IPS DF 6.9 (cell line): Measurements from ENCODE around the gene FUT6.

Source experiments
- DNase-seq: peaks from one replicate; pipeline ENCODE4 v3.0.0-alpha.2; 2013; ENCODE audit warnings: low read depth, low spot score
- H3K27ac ChIP-seq: one replicate; pipeline ENCODE4 v1.5.1; 2013; ENCODE audit warnings: low read length, control low read depth
- H3K27me3 ChIP-seq: 2 replicates; pipeline ENCODE4 v1.6.1; 2013; ENCODE audit warnings: mild to moderate bottlenecking, low read length; ENCODE audit not compliant: control insufficient read depth, insufficient read depth
- H3K36me3 ChIP-seq: 2 replicates; pipeline ENCODE4 v1.6.1; 2013; ENCODE audit warnings: low read length; ENCODE audit not compliant: control insufficient read depth, insufficient read depth
- H3K4me1 ChIP-seq: 2 replicates; pipeline ENCODE4 v1.6.1; 2013; ENCODE audit warnings: low read length; ENCODE audit not compliant: control insufficient read depth, insufficient read depth
- H3K4me3 ChIP-seq: 2 replicates; pipeline ENCODE4 v1.5.1; 2013; ENCODE audit warnings: mild to moderate bottlenecking, low read length
- H3K9me3 ChIP-seq: 2 replicates; pipeline ENCODE4 v1.6.1; 2013; ENCODE audit warnings: low read length, inconsistent platforms; ENCODE audit not compliant: control insufficient read depth, insufficient read depth
- WGBS: extraction: QIAGEN DNeasy Blood & Tissue Kit; methylation state at CpG from one replicate; pipeline ENCODE4 v1.1.7; 2013; ENCODE audit warnings: mixed read lengths, missing lambda C conversion rate; ENCODE audit not compliant: insufficient read length, insufficient coverage; 5-methylcytosine and 5-hydroxymethylcytosine counted together

The FUT6 gene

DNA sequence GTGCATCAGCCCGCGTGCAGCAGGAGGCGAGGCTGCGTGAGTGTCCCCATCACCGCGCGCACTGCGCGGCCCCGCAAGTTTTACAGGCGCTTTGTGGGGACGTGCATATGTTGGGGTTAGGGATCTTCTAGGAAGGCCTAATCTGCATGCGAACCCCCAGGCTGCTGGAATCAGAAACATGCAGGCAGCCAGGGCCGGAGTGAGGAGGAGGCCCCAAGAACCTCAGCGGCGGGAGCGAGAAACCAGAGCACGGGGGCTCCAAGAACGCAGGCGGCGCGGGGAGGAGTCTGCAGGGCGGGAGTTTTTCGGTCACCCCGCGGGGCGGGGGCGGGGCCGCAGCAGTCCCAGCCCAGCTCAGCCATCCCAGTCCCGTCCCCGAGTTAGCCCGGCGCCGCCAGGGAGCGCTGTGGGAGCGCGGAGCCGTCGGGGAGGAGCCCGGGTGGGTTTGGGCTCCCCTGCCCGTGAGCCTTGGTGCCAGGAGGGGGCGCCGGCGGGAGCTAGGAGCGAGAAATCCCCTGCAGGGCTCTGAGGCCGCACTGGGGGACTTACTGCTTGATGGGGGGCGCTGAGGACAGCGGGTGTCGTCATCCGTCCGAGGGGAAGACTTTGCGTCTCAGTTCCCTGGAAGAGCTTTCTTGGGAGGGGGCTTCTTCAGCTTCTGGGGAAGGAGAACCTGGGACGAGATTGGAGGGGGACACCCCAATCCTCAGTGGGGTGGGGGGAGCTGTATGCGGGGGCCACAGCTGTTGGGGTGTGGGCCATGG, 35.6 kb downstream of the FUT6 start:
- peaks cover 2% of the 10 kb centered on the region for H3K4me1 ChIP-seq
- peak; percentile 92 for DNase-seq
- WGBS: no CpG with 5 or more reads among the region's 54 CpGs

GRCh38 chr19:5803441-5803751, 36.1 kb downstream of the FUT6 start:
- Histone ChIP-seq H3K36me3 (no peaks in the 10 kb centered on the region), H3K4me1 (peaks cover 2% of the 10 kb centered on the region), H3K27ac (no peak overlapping the region), H3K9me3 (no peaks in the 10 kb centered on the region), H3K4me3 (peak overlapping the region; percentile 19; the same call in 1 of the 2 replicates), H3K27me3 (peaks cover 1% of the 10 kb centered on the region; the same call in 1 of the 2 replicates)
- WGBS: no CpG with 5 or more reads among the region's 8 CpGs
- no peak for DNase-seq

More for the DNA sequence above, 35.6 kb downstream of the FUT6 start:
- H3K27me3 ChIP-seq: peaks cover 1% of the 10 kb centered on the region; the same call in 1 of the 2 replicates
- peak overlapping the region; percentile 19; the same call in 1 of the 2 replicates for H3K4me3 ChIP-seq
- no peaks in the 10 kb centered on the region for H3K9me3 ChIP-seq
- H3K27ac ChIP-seq: no peak overlapping the region
- no peaks in the 10 kb centered on the region for H3K36me3 ChIP-seq

DNA sequence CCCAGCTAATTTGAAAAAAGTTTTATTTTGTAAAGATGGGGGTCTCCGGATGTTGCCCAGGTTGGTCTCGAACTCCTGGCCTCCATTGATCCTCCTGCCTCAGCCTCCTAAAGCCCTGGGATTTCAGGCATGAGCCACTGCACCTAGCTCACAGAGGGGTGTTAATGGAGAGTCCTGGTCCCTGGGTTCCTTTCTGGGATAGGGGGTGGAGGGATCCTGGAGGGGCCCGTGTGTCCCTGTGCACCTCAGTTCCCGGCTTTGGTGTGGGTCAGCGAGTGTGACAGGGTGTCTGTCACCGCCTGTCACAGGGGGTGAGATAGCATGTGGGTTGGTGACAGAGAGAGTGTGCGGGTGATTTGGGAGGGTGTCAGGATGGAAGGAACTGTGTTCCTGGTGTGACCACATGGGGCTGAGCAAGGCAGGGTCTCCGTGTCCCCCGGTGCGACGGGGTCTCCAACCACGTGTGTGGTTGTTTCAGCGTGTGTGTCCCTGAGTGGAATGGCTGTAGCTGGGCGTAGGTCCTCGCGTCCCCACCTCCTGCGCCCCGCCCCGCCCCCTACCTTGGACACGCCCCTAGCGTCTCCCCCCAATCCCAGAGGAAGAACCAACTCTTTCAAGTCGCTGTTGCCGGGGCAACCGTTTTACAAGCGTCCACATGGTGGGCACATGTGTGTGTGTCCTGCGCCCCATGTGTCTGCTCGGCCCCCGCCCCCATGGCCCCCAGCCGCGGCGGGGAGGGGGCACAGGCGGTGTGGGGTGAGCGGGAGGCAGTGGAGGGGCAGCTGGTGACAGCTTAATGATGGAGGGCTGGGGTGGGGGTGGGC, 37.5 kb downstream of the FUT6 start:
- H3K27ac ChIP-seq: no peak overlapping the region
- H3K36me3 ChIP-seq: no peaks in the 10 kb centered on the region
- DNase-seq: no peak
- no CpG with 5 or more reads among the region's 33 CpGs for WGBS
- H3K9me3 ChIP-seq: no peaks in the 10 kb centered on the region
- peaks cover 2% of the 10 kb centered on the region for H3K4me1 ChIP-seq
- no peak overlapping the region for H3K4me3 ChIP-seq
- H3K27me3 ChIP-seq: peaks cover 1% of the 10 kb centered on the region; the same call in 1 of the 2 replicates

- DNase-seq: no peak
- peaks cover 2% of the 10 kb centered on the region for H3K4me1 ChIP-seq
- H3K27ac ChIP-seq: no peak overlapping the region
- no peaks in the 10 kb centered on the region for H3K9me3 ChIP-seq
- WGBS: no CpG with 5 or more reads among the region's 17 CpGs
- H3K27me3 ChIP-seq: peaks cover 1% of the 10 kb centered on the region; the same call in 1 of the 2 replicates
- H3K4me3 ChIP-seq: no peak overlapping the region
- H3K36me3 ChIP-seq: no peaks in the 10 kb centered on the region
Observed at GRCh38 chr19:5800361-5801270, 38.9 kb downstream of the FUT6 start.

DNA sequence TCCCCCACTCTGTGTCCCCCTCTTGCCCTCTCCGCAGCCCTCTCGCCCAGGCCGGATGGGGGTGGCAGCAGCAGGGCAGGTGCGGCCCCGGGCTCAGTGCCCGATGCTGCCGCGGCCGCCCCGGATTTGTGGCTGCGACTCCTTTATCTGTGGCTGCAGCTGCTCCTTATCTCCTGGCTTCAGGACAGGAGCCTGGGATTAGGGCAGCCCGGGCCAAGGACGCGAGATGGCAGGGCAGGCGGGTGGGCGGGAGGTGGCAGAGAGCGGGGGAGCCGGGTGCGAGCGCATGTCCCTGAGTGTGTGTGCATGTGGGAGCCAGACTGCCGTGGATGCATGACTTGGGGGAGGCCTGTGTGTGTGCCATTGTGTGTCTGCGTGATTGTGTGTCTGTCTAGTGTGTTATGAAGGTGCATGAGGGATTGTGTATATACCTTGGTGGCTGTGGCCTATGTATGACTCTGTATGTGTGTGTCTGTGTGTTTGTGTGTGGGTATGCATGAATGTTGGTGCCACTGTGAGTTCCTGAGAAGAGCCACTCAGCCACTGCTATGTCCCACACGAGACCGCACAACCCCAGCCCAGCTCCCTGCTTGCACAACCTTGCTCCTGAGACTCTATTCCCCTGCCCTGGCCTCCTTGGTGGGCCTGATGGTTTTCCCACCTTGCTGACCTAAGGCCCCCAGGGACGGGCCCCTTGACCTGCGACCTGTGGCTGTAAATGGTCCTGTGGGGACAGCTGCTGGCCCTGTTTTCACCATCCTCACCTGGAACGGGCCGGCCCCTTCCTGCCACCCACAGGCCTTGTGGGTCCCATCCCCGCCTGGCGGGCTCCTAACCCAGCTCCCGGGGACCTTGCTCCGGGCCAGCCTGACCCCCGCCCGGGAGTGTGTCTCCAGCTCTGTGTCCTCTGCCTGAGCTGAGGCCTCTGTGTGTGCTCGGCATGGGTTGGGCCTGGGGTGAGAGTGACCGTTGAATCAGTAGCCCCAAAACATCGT, 40.0 kb downstream of the FUT6 start:
- Histone ChIP-seq H3K36me3 (no peaks in the 10 kb centered on the region), H3K4me1 (peaks cover 2% of the 10 kb centered on the region), H3K27me3 (peaks cover 1% of the 10 kb centered on the region; the same call in 1 of the 2 replicates), H3K4me3 (no peak overlapping the region), H3K9me3 (no peaks in the 10 kb centered on the region), H3K27ac (no peak overlapping the region)
- DNase-seq: no peak
- WGBS: no CpG with 5 or more reads among the region's 37 CpGs

DNA sequence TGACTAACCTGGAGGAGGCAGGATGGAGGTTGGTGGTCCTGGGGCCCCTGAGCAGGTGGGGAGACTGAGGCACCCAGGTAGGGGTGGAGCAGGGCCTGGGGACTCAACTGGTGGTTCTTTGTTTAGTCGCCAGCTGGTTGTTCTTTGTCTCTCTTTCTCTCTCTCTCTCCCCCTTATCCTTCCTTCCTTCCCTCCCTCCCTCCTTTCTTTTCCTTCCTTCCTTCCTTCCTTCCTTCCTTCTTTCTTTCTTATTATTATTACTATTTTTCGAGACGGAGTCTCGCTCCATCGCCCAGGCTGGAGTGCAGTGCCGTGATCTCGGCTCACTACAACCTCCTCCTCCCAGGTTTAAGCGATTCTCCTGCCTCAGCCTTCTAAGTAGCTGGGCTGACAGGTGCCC, 41.3 kb downstream of the FUT6 start:
- peaks cover under 1% of the 10 kb centered on the region; the same call in 1 of the 2 replicates for H3K27me3 ChIP-seq
- no CpG with 5 or more reads among the region's 8 CpGs for WGBS
- no peak overlapping the region for H3K27ac ChIP-seq
- no peak for DNase-seq
- no peak overlapping the region for H3K4me3 ChIP-seq
- no peaks in the 10 kb centered on the region for H3K36me3 ChIP-seq
- H3K4me1 ChIP-seq: no peaks in the 10 kb centered on the region; the same call in 1 of the 2 replicates
- no peaks in the 10 kb centered on the region for H3K9me3 ChIP-seq

DNA sequence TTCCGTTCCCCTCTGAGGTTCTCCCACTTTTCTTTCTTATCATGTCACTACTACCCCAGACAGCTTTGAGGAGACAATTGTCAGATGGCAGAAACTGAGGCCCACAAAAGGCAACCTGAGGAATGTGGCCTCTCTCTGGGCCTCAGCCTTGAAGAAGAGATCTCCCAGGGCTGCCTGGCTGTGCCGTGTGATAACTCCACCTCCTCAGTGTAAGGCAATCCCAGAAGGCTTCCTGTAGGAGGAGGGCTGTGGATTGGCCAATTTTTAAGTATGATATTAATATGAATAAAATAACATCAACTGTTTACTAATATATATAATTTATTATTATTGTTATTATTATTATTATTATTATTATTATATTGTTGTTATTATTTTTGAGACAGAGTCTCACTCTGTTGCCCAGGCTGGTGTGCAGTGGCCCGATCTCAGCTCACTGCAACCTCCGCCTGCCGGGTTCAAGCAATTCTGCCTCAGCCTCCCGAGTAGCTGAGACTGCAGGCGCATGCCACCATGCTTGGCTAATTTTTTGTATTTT, 44.1 kb downstream of the FUT6 start:
- Histone ChIP-seq H3K27ac (no peak overlapping the region), H3K9me3 (no peaks in the 10 kb centered on the region), H3K4me1 (no peaks in the 10 kb centered on the region; the same call in 1 of the 2 replicates), H3K36me3 (no peaks in the 10 kb centered on the region), H3K4me3 (no peak overlapping the region), H3K27me3 (no peaks in the 10 kb centered on the region)
- no peak for DNase-seq
- WGBS: no CpG with 5 or more reads among the region's 7 CpGs

- Histone ChIP-seq H3K4me3 (no peak overlapping the region), H3K27ac (no peak overlapping the region), H3K9me3 (no peaks in the 10 kb centered on the region), H3K4me1 (no peaks in the 10 kb centered on the region), H3K27me3 (no peaks in the 10 kb centered on the region), H3K36me3 (peaks cover 12% of the 10 kb centered on the region)
- no CpG with 5 or more reads among the region's 3 CpGs for WGBS
- no peak for DNase-seq
Observed at GRCh38 chr19:5793188-5793587, 46.3 kb downstream of the FUT6 start.

DNA sequence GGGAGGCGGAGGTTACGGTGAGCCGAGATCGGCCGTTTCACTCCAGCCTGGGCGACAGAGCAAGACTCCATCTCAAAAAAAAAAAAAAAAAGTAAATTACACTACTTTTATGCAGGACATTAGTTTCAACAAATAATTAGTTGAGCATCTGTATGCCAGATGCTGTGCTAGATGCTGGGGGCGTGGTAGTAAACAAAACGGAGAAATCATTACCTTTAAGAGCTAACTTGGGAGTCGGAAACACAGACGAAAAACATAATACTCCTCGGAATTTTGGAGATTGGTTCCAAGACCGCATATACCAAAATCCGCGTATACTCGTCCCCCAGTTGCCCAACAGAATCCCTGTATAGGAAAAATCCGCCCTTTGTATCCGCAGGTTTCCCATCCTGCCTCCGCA, 47.3 kb downstream of the FUT6 start:
- no peaks in the 10 kb centered on the region for H3K9me3 ChIP-seq
- peaks cover 22% of the 10 kb centered on the region for H3K36me3 ChIP-seq
- H3K27ac ChIP-seq: no peak overlapping the region
- no peaks in the 10 kb centered on the region for H3K27me3 ChIP-seq
- no CpG with 5 or more reads among the region's 18 CpGs for WGBS
- H3K4me3 ChIP-seq: no peak overlapping the region
- DNase-seq: no peak
- no peaks in the 10 kb centered on the region for H3K4me1 ChIP-seq
